Umbilical cord (tissue), 2 donors: Measurements from ENCODE around the gene CYP27B1. TPM values are rescaled to one million over a fixed set of nuclear protein-coding genes. Genes with fewer than 3 reads are reported as not detected.

ENCODE experiments used
- DNase-seq: peaks from one replicate; pipeline ENCODE4 v3.0.0-alpha.2; 2015; ENCODE audit warnings: low spot score
- total RNA-seq: library from RNA; depleted of rRNA; stranded (reverse); fragments of >200 nt; gene quantifications from one replicate; pipeline ENCODE4 v1.2.3, GENCODE V29; 2014; ENCODE audit warnings: low replicate concordance; ENCODE audit not compliant: insufficient read depth

Gene CYP27B1
- total RNA-seq, 1 donor from 2014 or later: not detected

GRCh38 chr12:57751788-57752667, 14.8 kb downstream of the CYP27B1 start, which contains the start of gene CDK4:
TSS of gene CDK4 (minus strand) at chr12:57752310. CDS start at chr12:57751717, 593 bp downstream.
- peak; percentile 100 for DNase-seq

GRCh38 chr12:57751432-57751787, 15.5 kb downstream of the CYP27B1 start:
- no peak for DNase-seq

GRCh38 chr12:57750561-57751431, 16.1 kb downstream of the CYP27B1 start:
- no peak for DNase-seq

GRCh38 chr12:57749061-57749460, 17.8 kb downstream of the CYP27B1 start:
- no peak for DNase-seq

- no peak for DNase-seq
Observed at GRCh38 chr12:57746025-57746424, 20.9 kb downstream of the CYP27B1 start.

- DNase-seq: no peak
Observed at GRCh38 chr12:57745485-57745881, 21.4 kb downstream of the CYP27B1 start.

- peak; percentile 99 for DNase-seq
Observed at GRCh38 chr12:57744777-57745484, 21.9 kb downstream of the CYP27B1 start, which contains the start of gene TSPAN31. TSS of gene TSPAN31 (plus strand) at chr12:57745039. CDS start at chr12:57745155, 116 bp downstream.

- DNase-seq: no peak
Observed at GRCh38 chr12:57744194-57744776, 22.6 kb downstream of the CYP27B1 start.

GRCh38 chr12:57743769-57744168, 23.1 kb downstream of the CYP27B1 start:
- DNase-seq: no peak

- no peak for DNase-seq
Observed at GRCh38 chr12:57741844-57742738, 24.8 kb downstream of the CYP27B1 start.

GRCh38 chr12:57741413-57741789, 25.5 kb downstream of the CYP27B1 start:
- no peak for DNase-seq

GRCh38 chr12:57740656-57741412, 26.0 kb downstream of the CYP27B1 start:
- DNase-seq: no peak

- DNase-seq: no peak
Observed at GRCh38 chr12:57739914-57740538, 26.9 kb downstream of the CYP27B1 start.

GRCh38 chr12:57739387-57739786, 27.5 kb downstream of the CYP27B1 start:
- no peak for DNase-seq

GRCh38 chr12:57738661-57739237, 28.1 kb downstream of the CYP27B1 start, which contains the start of gene AGAP2:
TSS of gene AGAP2 (minus strand) at chr12:57738742. CDS start at chr12:57738246, 496 bp downstream.
- no peak for DNase-seq

- DNase-seq: no peak
Observed at GRCh38 chr12:57737467-57738460, 29.1 kb downstream of the CYP27B1 start.

- DNase-seq: no peak
Observed at GRCh38 chr12:57736741-57737466, 30.0 kb downstream of the CYP27B1 start.
